ENCODE results near the gene STX11.

The STX11 gene

DNA sequence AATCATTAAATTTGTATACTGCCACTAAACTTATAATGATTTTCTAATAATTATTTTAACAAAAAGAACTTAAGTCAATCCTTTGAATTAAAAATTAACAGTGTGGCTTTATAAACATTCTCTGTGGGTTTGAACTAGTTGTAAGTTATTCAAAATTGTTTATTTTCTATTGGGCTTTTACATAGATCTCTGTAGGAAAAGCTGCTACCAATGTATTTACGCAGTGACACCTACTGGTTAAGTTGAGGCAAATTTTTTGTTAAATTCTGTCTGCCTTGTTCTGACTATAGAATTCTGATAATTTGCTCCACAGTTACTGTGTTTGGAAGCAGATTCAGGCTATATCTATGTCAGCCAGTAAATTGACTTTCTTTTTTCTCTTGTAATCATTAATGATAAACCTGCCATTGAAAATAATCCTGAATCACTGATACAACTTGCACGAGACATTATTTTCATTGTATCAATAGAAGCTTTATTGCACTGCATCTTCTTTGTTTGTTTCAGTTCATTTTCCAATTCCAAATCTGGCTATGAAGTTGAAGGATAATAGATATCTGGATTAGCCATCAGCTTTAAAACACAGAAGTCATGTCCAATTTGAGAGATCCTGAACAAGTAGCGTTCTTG, 68.9 kb downstream of the STX11 start:
- no peak overlapping the region for H3K27ac ChIP-seq (ENCODE audit: insufficient read depth in 1 of 2, low read depth in 1 of 2, low read length in 2 of 2, poor library complexity in 1 of 2, severe bottlenecking in 2 of 2)
- POLR2A ChIA-PET, result interaction anchor here (1.5 kb wide), 1 partner anchor 69 kb away, joined by 6 read pairs; the partner anchor contains the start of gene STX11
- no peak overlapping the region for H3K4me3 ChIP-seq (ENCODE audit: control insufficient read depth in 1 of 7, extremely low read depth in 1 of 7, insufficient read depth in 4 of 7, low read depth in 2 of 7, low read length in 6 of 7)

DNA sequence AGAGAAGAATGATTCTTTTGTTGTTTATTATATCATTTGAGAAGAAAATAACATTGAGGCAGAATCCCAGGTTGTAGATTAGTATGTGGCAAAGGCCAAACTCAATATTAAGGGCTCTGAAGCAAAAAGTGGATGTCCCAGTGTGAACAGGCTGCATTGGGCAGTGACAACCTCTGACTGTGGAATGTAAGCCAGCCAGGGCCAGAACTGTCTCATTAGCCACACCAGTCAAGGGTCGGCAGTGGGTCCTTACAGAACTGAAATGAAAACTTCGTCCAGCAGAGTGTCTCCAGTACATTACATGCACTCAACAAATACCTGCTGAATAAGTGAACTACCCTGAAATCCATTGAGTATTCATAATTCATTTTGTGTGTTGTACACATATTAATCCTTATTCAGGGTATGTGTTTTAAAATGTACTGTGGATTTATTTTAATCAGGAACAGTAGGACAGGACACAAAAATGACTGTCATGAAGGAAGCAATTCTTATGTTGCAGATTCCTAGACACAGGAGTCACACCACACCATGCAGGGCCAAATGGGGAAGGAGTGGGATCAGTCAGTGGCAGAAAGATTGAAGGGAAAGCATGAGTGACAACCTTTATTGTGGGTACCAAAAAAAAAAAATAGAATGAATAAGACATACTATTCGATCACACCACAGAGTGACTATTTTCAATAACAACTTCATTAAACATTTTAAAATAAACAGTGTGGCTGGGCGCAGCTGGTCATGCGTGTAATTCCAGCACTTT, 69.9 kb downstream of the STX11 start:
- no peaks in the 10 kb centered on the region for H3K9me3 ChIP-seq (ENCODE audit: control extremely low read depth in 1 of 5, control insufficient read depth in 4 of 5, insufficient read depth in 2 of 5, low read depth in 1 of 5, low read length in 4 of 5)
- no peaks in the 10 kb centered on the region for H3K27me3 ChIP-seq (replicated peaks in 2 of 5; ENCODE audit: control insufficient read depth in 4 of 5, insufficient read depth in 5 of 5, low read length in 4 of 5)
- CTCF ChIA-PET, result interaction anchor here (0.6 to 0.8 kb wide), 4 partner anchors 113 to 169 kb away, joined by 3 read pairs; no protein-coding TSS in a partner anchor
- no peak overlapping the region for H3K27ac ChIP-seq (ENCODE audit: insufficient read depth in 1 of 2, low read depth in 1 of 2, low read length in 2 of 2, poor library complexity in 1 of 2, severe bottlenecking in 2 of 2)
- no peak for DNase-seq
- 100% methylated on average over 4 of the region's 5 CpGs for WGBS (ENCODE audit: insufficient coverage)
- POLR2A ChIA-PET, result interaction anchor here (1.5 kb wide), 1 partner anchor 70 kb away, joined by 6 read pairs; the partner anchor contains the start of gene STX11
- no peaks in the 10 kb centered on the region for H3K36me3 ChIP-seq (ENCODE audit: control insufficient read depth in 4 of 4, insufficient read depth in 4 of 4, low read length in 3 of 4)
- no peak overlapping the region for H3K4me3 ChIP-seq (ENCODE audit: control insufficient read depth in 1 of 7, extremely low read depth in 1 of 7, insufficient read depth in 4 of 7, low read depth in 2 of 7, low read length in 6 of 7)
- peaks cover 4 to 15% (median 10%) of the 10 kb centered on the region in 4 experiments for H3K4me1 ChIP-seq (ENCODE audit: control extremely low read depth in 1 of 4, control insufficient read depth in 4 of 4, insufficient read depth in 4 of 4, low read length in 3 of 4)

More for the DNA sequence above, 68.9 kb downstream of the STX11 start:
- Histone ChIP-seq H3K36me3 (ENCODE audit: control insufficient read depth in 4 of 4, insufficient read depth in 4 of 4, low read length in 3 of 4) (no peaks in the 10 kb centered on the region), H3K9me3 (ENCODE audit: control extremely low read depth in 1 of 5, control insufficient read depth in 4 of 5, insufficient read depth in 2 of 5, low read depth in 1 of 5, low read length in 4 of 5) (no peaks in the 10 kb centered on the region), H3K4me1 (ENCODE audit: control extremely low read depth in 1 of 4, control insufficient read depth in 4 of 4, insufficient read depth in 4 of 4, low read length in 3 of 4) (peaks cover 5 to 20% (median 14%) of the 10 kb centered on the region in 4 experiments), H3K27me3 (replicated peaks in 2 of 5; ENCODE audit: control insufficient read depth in 4 of 5, insufficient read depth in 5 of 5, low read length in 4 of 5) (no peaks in the 10 kb centered on the region)
- CTCF ChIA-PET, result interaction anchor here (0.6 to 2.9 kb wide), 18 partner anchors 11 to 270 kb away, joined by 3 to 9 read pairs (median 3); no protein-coding TSS in a partner anchor
- peak; percentile 54 to 79 (median 73) for DNase-seq
- WGBS (ENCODE audit: insufficient coverage), result 0% methylated on average over 1 of the region's 3 CpGs

- Histone ChIP-seq H3K9me3 (ENCODE audit: control extremely low read depth in 1 of 5, control insufficient read depth in 4 of 5, insufficient read depth in 2 of 5, low read depth in 1 of 5, low read length in 4 of 5) (no peaks in the 10 kb centered on the region), H3K27ac (ENCODE audit: insufficient read depth in 1 of 2, low read depth in 1 of 2, low read length in 2 of 2, poor library complexity in 1 of 2, severe bottlenecking in 2 of 2) (no peak overlapping the region), H3K27me3 (replicated peaks in 2 of 5; ENCODE audit: control insufficient read depth in 4 of 5, insufficient read depth in 5 of 5, low read length in 4 of 5) (no peaks in the 10 kb centered on the region), H3K4me1 (ENCODE audit: control extremely low read depth in 1 of 4, control insufficient read depth in 4 of 4, insufficient read depth in 4 of 4, low read length in 3 of 4) (no peaks in the 10 kb centered on the region), H3K4me3 (ENCODE audit: control insufficient read depth in 1 of 7, extremely low read depth in 1 of 7, insufficient read depth in 4 of 7, low read depth in 2 of 7, low read length in 6 of 7) (no peak overlapping the region), H3K36me3 (ENCODE audit: control insufficient read depth in 4 of 4, insufficient read depth in 4 of 4, low read length in 3 of 4) (no peaks in the 10 kb centered on the region)
- ChIA-PET POLR2A (no interaction called here), CTCF (no interaction called here)
- 100% methylated on average over 2 of the region's 2 CpGs for WGBS (ENCODE audit: insufficient coverage)
- no peak for DNase-seq
Measured at GRCh38 chr6:144223686-144224085, 73.4 kb downstream of the STX11 start.

DNA sequence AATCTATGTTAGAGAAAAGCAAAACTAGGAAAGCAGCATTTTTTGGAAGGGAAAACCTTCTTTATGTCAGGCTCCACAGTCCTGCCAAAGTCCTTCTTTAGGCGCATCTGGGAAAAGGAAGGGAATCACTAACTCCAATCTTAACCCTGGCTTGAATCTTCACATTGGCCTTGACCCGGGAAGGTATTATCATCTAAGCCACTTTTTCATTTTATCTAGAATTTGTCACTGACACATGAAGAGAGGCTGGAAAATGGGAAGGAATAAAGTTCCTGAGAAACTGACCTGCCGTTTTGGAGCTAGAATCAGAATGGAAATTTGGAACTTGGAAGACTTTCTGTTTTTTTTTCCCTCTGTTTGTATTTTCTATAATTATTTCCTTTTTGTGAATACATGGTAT, 81.4 kb downstream of the STX11 start:
- no CpG with 5 or more reads among the region's 3 CpGs for WGBS (ENCODE audit: insufficient coverage)

GRCh38 chr6:144232176-144232831, 82.0 kb downstream of the STX11 start:
- H3K27me3 ChIP-seq (replicated peaks in 2 of 5; ENCODE audit: control insufficient read depth in 4 of 5, insufficient read depth in 5 of 5, low read length in 4 of 5), result no peaks in the 10 kb centered on the region
- H3K4me1 ChIP-seq (ENCODE audit: control extremely low read depth in 1 of 4, control insufficient read depth in 4 of 4, insufficient read depth in 4 of 4, low read length in 3 of 4), result no peaks in the 10 kb centered on the region
- no peak for DNase-seq
- ChIA-PET CTCF (interaction anchor here (0.7 to 1.9 kb wide), 4 partner anchors 13 to 126 kb away, joined by 3 to 9 read pairs (median 5); no protein-coding TSS in a partner anchor), POLR2A (no interaction called here)
- no peak overlapping the region for H3K27ac ChIP-seq (ENCODE audit: insufficient read depth in 1 of 2, low read depth in 1 of 2, low read length in 2 of 2, poor library complexity in 1 of 2, severe bottlenecking in 2 of 2)
- WGBS (ENCODE audit: insufficient coverage), result 100% methylated on average over 2 of the region's 4 CpGs
- no peak overlapping the region for H3K4me3 ChIP-seq (ENCODE audit: control insufficient read depth in 1 of 7, extremely low read depth in 1 of 7, insufficient read depth in 4 of 7, low read depth in 2 of 7, low read length in 6 of 7)
- no peaks in the 10 kb centered on the region for H3K9me3 ChIP-seq (ENCODE audit: control extremely low read depth in 1 of 5, control insufficient read depth in 4 of 5, insufficient read depth in 2 of 5, low read depth in 1 of 5, low read length in 4 of 5)
- H3K36me3 ChIP-seq (ENCODE audit: control insufficient read depth in 4 of 4, insufficient read depth in 4 of 4, low read length in 3 of 4), result no peaks in the 10 kb centered on the region

More for the DNA sequence above, 81.4 kb downstream of the STX11 start:
- ChIA-PET POLR2A (no interaction called here), CTCF (interaction anchor here (0.8 to 1.9 kb wide), 2 partner anchors 13 to 15 kb away, joined by 3 to 9 read pairs; no protein-coding TSS in a partner anchor)
- Histone ChIP-seq H3K27me3 (replicated peaks in 2 of 5; ENCODE audit: control insufficient read depth in 4 of 5, insufficient read depth in 5 of 5, low read length in 4 of 5) (no peaks in the 10 kb centered on the region), H3K27ac (ENCODE audit: insufficient read depth in 1 of 2, low read depth in 1 of 2, low read length in 2 of 2, poor library complexity in 1 of 2, severe bottlenecking in 2 of 2) (no peak overlapping the region), H3K9me3 (ENCODE audit: control extremely low read depth in 1 of 5, control insufficient read depth in 4 of 5, insufficient read depth in 2 of 5, low read depth in 1 of 5, low read length in 4 of 5) (no peaks in the 10 kb centered on the region), H3K36me3 (ENCODE audit: control insufficient read depth in 4 of 4, insufficient read depth in 4 of 4, low read length in 3 of 4) (no peaks in the 10 kb centered on the region), H3K4me1 (ENCODE audit: control extremely low read depth in 1 of 4, control insufficient read depth in 4 of 4, insufficient read depth in 4 of 4, low read length in 3 of 4) (no peaks in the 10 kb centered on the region), H3K4me3 (ENCODE audit: control insufficient read depth in 1 of 7, extremely low read depth in 1 of 7, insufficient read depth in 4 of 7, low read depth in 2 of 7, low read length in 6 of 7) (no peak overlapping the region)
- DNase-seq, result no peak

DNA sequence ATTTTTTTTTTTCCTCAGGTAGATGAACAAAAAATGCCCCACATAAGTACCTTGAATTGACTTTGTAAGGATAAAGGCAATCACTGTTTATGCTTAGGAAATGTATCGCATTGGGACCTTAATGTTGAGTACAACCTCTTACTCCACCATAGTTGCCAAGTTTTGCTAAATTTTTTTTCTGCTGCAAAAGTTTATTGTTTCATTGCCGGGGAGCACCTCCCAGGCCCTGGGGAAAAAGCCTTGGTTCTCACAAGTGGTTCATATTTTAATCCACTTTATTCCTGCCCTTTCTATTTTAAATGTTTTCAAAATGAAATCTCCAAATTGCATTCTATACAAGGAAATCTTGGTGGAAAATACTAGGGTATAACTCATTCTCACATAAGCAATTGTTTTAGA, 82.5 kb downstream of the STX11 start:
- no peak for DNase-seq
- 100% methylated on average over 1 of the region's 2 CpGs for WGBS (ENCODE audit: insufficient coverage)
- H3K4me3 ChIP-seq (ENCODE audit: control insufficient read depth in 1 of 7, extremely low read depth in 1 of 7, insufficient read depth in 4 of 7, low read depth in 2 of 7, low read length in 6 of 7), result no peak overlapping the region
- no peaks in the 10 kb centered on the region for H3K9me3 ChIP-seq (ENCODE audit: control extremely low read depth in 1 of 5, control insufficient read depth in 4 of 5, insufficient read depth in 2 of 5, low read depth in 1 of 5, low read length in 4 of 5)
- no peaks in the 10 kb centered on the region for H3K36me3 ChIP-seq (ENCODE audit: control insufficient read depth in 4 of 4, insufficient read depth in 4 of 4, low read length in 3 of 4)
- ChIA-PET CTCF (interaction anchor here (0.7 to 1.9 kb wide), 3 partner anchors 14 to 127 kb away, joined by 4 to 9 read pairs (median 6); no protein-coding TSS in a partner anchor), POLR2A (no interaction called here)
- no peaks in the 10 kb centered on the region for H3K4me1 ChIP-seq (ENCODE audit: control extremely low read depth in 1 of 4, control insufficient read depth in 4 of 4, insufficient read depth in 4 of 4, low read length in 3 of 4)
- H3K27me3 ChIP-seq (replicated peaks in 2 of 5; ENCODE audit: control insufficient read depth in 4 of 5, insufficient read depth in 5 of 5, low read length in 4 of 5), result no peaks in the 10 kb centered on the region
- H3K27ac ChIP-seq (ENCODE audit: insufficient read depth in 1 of 2, low read depth in 1 of 2, low read length in 2 of 2, poor library complexity in 1 of 2, severe bottlenecking in 2 of 2), result no peak overlapping the region

All from common myeloid progenitor, CD34-positive (primary cell).